IPS-15b (cell line): ENCODE data around the gene HLA-DRA.

Experiments used
- H3K27me3 ChIP-seq: one replicate; pipeline ENCODE4 v1.6.1; 2013; ENCODE audit warnings: low read length; ENCODE audit not compliant: control insufficient read depth, insufficient read depth
- H3K36me3 ChIP-seq: one replicate; pipeline ENCODE4 v1.6.1; 2013; ENCODE audit warnings: low read length; ENCODE audit not compliant: control insufficient read depth, insufficient read depth
- H3K4me1 ChIP-seq: one replicate; pipeline ENCODE4 v1.6.1; 2013; ENCODE audit warnings: mild to moderate bottlenecking, low read length; ENCODE audit not compliant: control insufficient read depth, insufficient read depth
- H3K4me3 ChIP-seq: one replicate; pipeline ENCODE4 v1.5.1; 2013; ENCODE audit warnings: low read depth, low read length
- H3K9ac ChIP-seq: one replicate; pipeline ENCODE4 v1.6.1; 2013; ENCODE audit warnings: low read depth, mild to moderate bottlenecking, low read length
- H3K9me3 ChIP-seq: one replicate; pipeline ENCODE4 v1.6.1; 2013; ENCODE audit warnings: mild to moderate bottlenecking, low read length; ENCODE audit not compliant: control insufficient read depth, insufficient read depth

Gene HLA-DRA

GRCh38 chr6:32439602-32440214 is at the start of gene HLA-DRA:
Gene HLA-DRA (plus strand): TSS chr6:32439887. CDS start chr6:32439951, 64 bp downstream.
- Histone ChIP-seq H3K27me3 (no peaks in the 10 kb centered on the region), H3K36me3 (no peaks in the 10 kb centered on the region), H3K4me1 (no peaks in the 10 kb centered on the region), H3K4me3 (peak within 1 kb of the TSS; percentile 41), H3K9ac (no peak within 1 kb of the TSS), H3K9me3 (no peaks in the 10 kb centered on the region)

- Histone ChIP-seq H3K27me3 (no peaks in the 10 kb centered on the region), H3K4me3 (no peak overlapping the region), H3K9ac (no peak overlapping the region), H3K36me3 (no peaks in the 10 kb centered on the region), H3K4me1 (no peaks in the 10 kb centered on the region), H3K9me3 (no peaks in the 10 kb centered on the region)
Measured at GRCh38 chr6:32391505-32391904, 48.2 kb upstream of the HLA-DRA start.

GRCh38 chr6:32393665-32394420 is 45.8 kb upstream of the HLA-DRA start:
- Histone ChIP-seq H3K27me3 (no peaks in the 10 kb centered on the region), H3K4me1 (no peaks in the 10 kb centered on the region), H3K36me3 (no peaks in the 10 kb centered on the region), H3K9ac (no peak overlapping the region), H3K9me3 (no peaks in the 10 kb centered on the region), H3K4me3 (no peak overlapping the region)

GRCh38 chr6:32396028-32396427 is 43.7 kb upstream of the HLA-DRA start:
- H3K27me3 ChIP-seq, result no peaks in the 10 kb centered on the region
- H3K36me3 ChIP-seq, result no peaks in the 10 kb centered on the region

GRCh38 chr6:32397252-32397920 is 42.3 kb upstream of the HLA-DRA start:
- H3K9ac ChIP-seq, result no peak overlapping the region
- H3K4me1 ChIP-seq, result no peaks in the 10 kb centered on the region
- no peaks in the 10 kb centered on the region for H3K9me3 ChIP-seq
- no peaks in the 10 kb centered on the region for H3K36me3 ChIP-seq
- H3K27me3 ChIP-seq, result no peaks in the 10 kb centered on the region
- no peak overlapping the region for H3K4me3 ChIP-seq

More at GRCh38 chr6:32396028-32396427, 43.7 kb upstream of the HLA-DRA start:
- Histone ChIP-seq H3K4me3 (no peak overlapping the region), H3K9ac (no peak overlapping the region), H3K4me1 (no peaks in the 10 kb centered on the region), H3K9me3 (no peaks in the 10 kb centered on the region)

- no peak overlapping the region for H3K4me3 ChIP-seq
- no peaks in the 10 kb centered on the region for H3K27me3 ChIP-seq
- H3K4me1 ChIP-seq, result no peaks in the 10 kb centered on the region
- H3K36me3 ChIP-seq, result no peaks in the 10 kb centered on the region
- H3K9me3 ChIP-seq, result no peaks in the 10 kb centered on the region
- no peak overlapping the region for H3K9ac ChIP-seq
Measured at GRCh38 chr6:32401284-32401963, 38.3 kb upstream of the HLA-DRA start.

GRCh38 chr6:32402812-32403211 is 36.9 kb upstream of the HLA-DRA start:
- Histone ChIP-seq H3K9ac (no peak overlapping the region), H3K4me1 (peaks cover 3% of the 10 kb centered on the region), H3K4me3 (no peak overlapping the region), H3K27me3 (no peaks in the 10 kb centered on the region), H3K9me3 (no peaks in the 10 kb centered on the region), H3K36me3 (no peaks in the 10 kb centered on the region)

- Histone ChIP-seq H3K4me1 (peaks cover 3% of the 10 kb centered on the region), H3K27me3 (no peaks in the 10 kb centered on the region), H3K36me3 (no peaks in the 10 kb centered on the region), H3K4me3 (no peak overlapping the region), H3K9me3 (no peaks in the 10 kb centered on the region), H3K9ac (no peak overlapping the region)
Measured at GRCh38 chr6:32405656-32406055, 34.0 kb upstream of the HLA-DRA start.

- no peaks in the 10 kb centered on the region for H3K9me3 ChIP-seq
- no peaks in the 10 kb centered on the region for H3K36me3 ChIP-seq
- no peak overlapping the region for H3K9ac ChIP-seq
- peaks cover 3% of the 10 kb centered on the region for H3K4me1 ChIP-seq
- no peak overlapping the region for H3K4me3 ChIP-seq
- H3K27me3 ChIP-seq, result no peaks in the 10 kb centered on the region
Measured at GRCh38 chr6:32406197-32406596, 33.5 kb upstream of the HLA-DRA start.

- Histone ChIP-seq H3K27me3 (no peaks in the 10 kb centered on the region), H3K4me3 (no peak within 1 kb of the TSS), H3K9me3 (no peaks in the 10 kb centered on the region), H3K36me3 (no peaks in the 10 kb centered on the region), H3K4me1 (peaks cover 3% of the 10 kb centered on the region), H3K9ac (no peak within 1 kb of the TSS)
Measured at GRCh38 chr6:32406857-32407256, 32.8 kb upstream of the HLA-DRA start, which contains the start of gene BTNL2. Gene BTNL2 (minus strand): TSS chr6:32407181. CDS start chr6:32407123, 58 bp downstream.

- no peak overlapping the region for H3K4me3 ChIP-seq
- H3K27me3 ChIP-seq, result peaks cover 14% of the 10 kb centered on the region
- H3K9me3 ChIP-seq, result no peaks in the 10 kb centered on the region
- H3K9ac ChIP-seq, result no peak overlapping the region
- no peaks in the 10 kb centered on the region for H3K36me3 ChIP-seq
- H3K4me1 ChIP-seq, result peaks cover 6% of the 10 kb centered on the region
Measured at GRCh38 chr6:32410906-32411305, 28.8 kb upstream of the HLA-DRA start.
